Fibroblast of lung (primary cell): Measurements from ENCODE around the gene ZNF26. TPM values are rescaled to one million over a fixed set of nuclear protein-coding genes. Genes with fewer than 3 reads are reported as not detected.
"Not testable (repeated sequence)": the region's sequence is repeated elsewhere in the genome, so short reads cannot be mapped to it uniquely, and the experiment has no call there.

Experiments used
- DNase-seq, 2 donors: peaks; one replicate each; pipeline versions ENCODE4 v3.0.0 to v3.0.0-alpha.2; 2010; ENCODE audit warnings: low read depth in 2 of 2
- H2AFZ ChIP-seq: 2 replicates; pipeline ENCODE4 v1.5.1; 2012; ENCODE audit warnings: low read length, control low read depth, inconsistent platforms
- H3K27ac ChIP-seq: 2 replicates; pipeline ENCODE4 v1.5.1; 2011; ENCODE audit warnings: low read length, control low read depth; ENCODE audit not compliant: insufficient read depth
- H3K27me3 ChIP-seq: 2 replicates; pipeline ENCODE4 v1.5.1; 2011; ENCODE audit warnings: mild to moderate bottlenecking, low read length; ENCODE audit not compliant: control insufficient read depth, insufficient read depth
- H3K36me3 ChIP-seq: 2 replicates; pipeline ENCODE4 v1.5.1; 2011; ENCODE audit warnings: low read length; ENCODE audit not compliant: control insufficient read depth, insufficient read depth
- H3K4me1 ChIP-seq: 2 replicates; pipeline ENCODE4 v1.5.1; 2011; ENCODE audit warnings: low read length; ENCODE audit not compliant: control insufficient read depth, insufficient read depth; ENCODE audit errors: extremely low read depth
- H3K4me2 ChIP-seq: 2 replicates; pipeline ENCODE4 v1.5.1; 2011; ENCODE audit warnings: low read length, control low read depth; ENCODE audit not compliant: insufficient read depth; ENCODE audit errors: extremely low read depth
- H3K4me3 ChIP-seq, 4 experiments: fragments of 200-600 bp in 1 of 4; sonication (generic) in 1 of 4; replicated peaks in 1 of 4; 2 replicates each; pipeline ENCODE4 v1.5.1; 2011 to 2016; ENCODE audit warnings: low read length in 4 of 4, low read depth in 3 of 4, mild to moderate bottlenecking in 3 of 4, control low read depth in 2 of 4, inconsistent platforms in 1 of 4, mixed read lengths in 1 of 4; ENCODE audit not compliant: insufficient read depth in 1 of 4; ENCODE audit errors: control extremely low read depth in 1 of 4
- H3K79me2 ChIP-seq: 2 replicates; pipeline ENCODE4 v1.5.1; 2012; ENCODE audit warnings: mild to moderate bottlenecking, low read length, inconsistent platforms; ENCODE audit not compliant: control insufficient read depth, insufficient read depth
- H3K9ac ChIP-seq: 2 replicates; pipeline ENCODE4 v1.5.1; 2011; ENCODE audit warnings: mild to moderate bottlenecking, low read length, control low read depth; ENCODE audit not compliant: insufficient read depth
- H3K9me3 ChIP-seq: 2 replicates; pipeline ENCODE4 v1.5.1; 2012; ENCODE audit warnings: low read depth, low read length; ENCODE audit not compliant: control insufficient read depth, insufficient read depth
- H4K20me1 ChIP-seq: 2 replicates; pipeline ENCODE4 v1.5.1; 2011; ENCODE audit warnings: low read length; ENCODE audit not compliant: control insufficient read depth, insufficient read depth; ENCODE audit errors: extremely low read depth
- EZH2 ChIP-seq: IDR thresholded peaks from 2 replicates; pipeline ENCODE4 v1.5.1; 2012; ENCODE audit warnings: low read length, control low read depth, mild to moderate bottlenecking; ENCODE audit errors: missing control alignments
- polyA minus RNA-seq: library from RNA; depleted of rRNA, polyadenylated mRNA; stranded (reverse); fragments of >200 nt; gene quantifications from 2 replicates; pipeline ENCODE4 v1.2.3, GENCODE V29; 2011; ENCODE audit warnings: low replicate concordance
- polyA plus RNA-seq, 2 donors: library from polyadenylated mRNA; depleted of rRNA in 1 of 2; stranded (reverse) in 1 of 2; unstranded in 1 of 2; fragments of >200 nt; gene quantifications; 2 replicates each; pipeline ENCODE4 v1.2.1, GENCODE V29; 2011 to 2012; ENCODE audit warnings: missing spikeins in 1 of 2
- total RNA-seq: library from RNA; depleted of rRNA; stranded (reverse); fragments of >200 nt; gene quantifications from 2 replicates; pipeline ENCODE4 v1.2.1, GENCODE V29; 2014
- TF ChIP-seq, protein P1 (sequence below), 2 donors: IDR thresholded peaks in 1 of 2; conservative IDR thresholded peaks in 1 of 2; 1 replicate in 1 of 2; 2 replicates in 1 of 2; pipeline ENCODE4 v1.5.1; 2011 to 2012; ENCODE audit warnings: low read length in 2 of 2, control low read depth in 1 of 2, inconsistent platforms in 1 of 2, low read depth in 1 of 2, mild to moderate bottlenecking in 1 of 2

ZNF26 gene, protein sequence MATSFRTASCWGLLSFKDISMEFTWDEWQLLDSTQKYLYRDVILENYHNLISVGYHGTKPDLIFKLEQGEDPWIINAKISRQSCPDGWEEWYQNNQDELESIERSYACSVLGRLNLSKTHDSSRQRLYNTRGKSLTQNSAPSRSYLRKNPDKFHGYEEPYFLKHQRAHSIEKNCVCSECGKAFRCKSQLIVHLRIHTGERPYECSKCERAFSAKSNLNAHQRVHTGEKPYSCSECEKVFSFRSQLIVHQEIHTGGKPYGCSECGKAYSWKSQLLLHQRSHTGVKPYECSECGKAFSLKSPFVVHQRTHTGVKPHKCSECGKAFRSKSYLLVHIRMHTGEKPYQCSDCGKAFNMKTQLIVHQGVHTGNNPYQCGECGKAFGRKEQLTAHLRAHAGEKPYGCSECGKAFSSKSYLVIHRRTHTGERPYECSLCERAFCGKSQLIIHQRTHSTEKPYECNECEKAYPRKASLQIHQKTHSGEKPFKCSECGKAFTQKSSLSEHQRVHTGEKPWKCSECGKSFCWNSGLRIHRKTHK
- total RNA-seq (9.4 and 12.8 TPM in 2 replicates), polyA plus RNA-seq (3.7 and 4.9 TPM in 2 replicates), polyA minus RNA-seq (1.3 and 3.7 TPM in 2 replicates)
- 4.3 and 4.9 TPM in 2 replicates for polyA plus RNA-seq (2012)

DNA sequence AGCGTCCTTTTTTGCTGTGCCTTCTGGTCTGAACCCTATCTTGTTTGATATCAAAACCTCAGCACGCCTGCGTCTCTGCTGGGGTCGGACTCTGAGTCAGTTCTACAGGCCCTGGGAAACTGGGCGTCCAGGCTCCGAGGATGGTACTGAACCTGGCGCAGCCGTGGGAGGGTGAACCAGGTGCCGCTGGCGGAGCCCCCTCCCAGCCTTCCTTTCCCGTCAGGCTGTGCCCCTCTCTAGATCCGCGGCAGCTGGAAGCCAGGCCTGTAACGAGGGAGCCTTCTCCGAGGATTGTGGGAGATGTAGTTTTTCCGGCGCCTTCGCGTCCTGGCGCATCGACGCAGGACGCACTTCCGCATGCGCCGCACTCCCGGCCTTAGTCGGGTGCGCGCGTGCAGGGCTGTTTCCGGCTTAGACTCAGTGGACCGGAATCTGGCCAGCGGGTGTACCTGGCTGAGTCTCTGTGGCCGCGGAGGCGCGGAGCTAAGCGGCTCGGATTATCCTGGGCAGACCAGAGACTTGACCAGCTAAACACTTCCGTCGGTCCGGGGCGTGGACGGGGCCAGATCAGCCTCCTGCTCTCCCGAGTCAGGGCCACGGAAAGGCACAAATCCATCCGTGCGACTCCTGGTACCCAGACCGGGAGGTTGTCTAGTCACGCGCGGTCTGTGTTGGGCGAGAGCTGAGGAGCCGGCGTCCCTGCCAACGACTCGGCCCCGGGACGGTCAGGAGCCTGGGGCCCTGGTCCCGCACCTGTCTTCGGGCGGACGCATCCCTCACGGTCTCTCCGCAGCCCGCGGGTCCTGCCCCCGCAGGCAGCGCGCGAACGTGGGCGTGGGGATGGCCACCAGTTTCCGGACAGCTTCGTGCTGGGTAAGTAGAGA is at the start of gene ZNF26:
TSS of gene ZNF26 (plus strand) at position 367 of the 884 bp plus-strand sequence. CDS start at position 841, 474 bp downstream.
- Histone ChIP-seq H3K4me1 (peaks cover 3% of the 10 kb centered on the region), H3K36me3 (no peaks in the 10 kb centered on the region), H3K4me3 (peak within 1 kb of the TSS; percentile 80 to 98 (median 96)), H3K4me2 (peak within 1 kb of the TSS; percentile 69), H3K27me3 (no peaks in the 10 kb centered on the region), H2AFZ (peak within 1 kb of the TSS; percentile 99), H3K9me3 (no peaks in the 10 kb centered on the region), H3K27ac (peak within 1 kb of the TSS; percentile 90), H3K79me2 (peaks cover 27% of the 10 kb centered on the region), H3K9ac (peak within 1 kb of the TSS; percentile 88), H4K20me1 (no peaks in the 10 kb centered on the region)
- no peak for TF ChIP-seq EZH2
- TF ChIP-seq, protein P1, sequence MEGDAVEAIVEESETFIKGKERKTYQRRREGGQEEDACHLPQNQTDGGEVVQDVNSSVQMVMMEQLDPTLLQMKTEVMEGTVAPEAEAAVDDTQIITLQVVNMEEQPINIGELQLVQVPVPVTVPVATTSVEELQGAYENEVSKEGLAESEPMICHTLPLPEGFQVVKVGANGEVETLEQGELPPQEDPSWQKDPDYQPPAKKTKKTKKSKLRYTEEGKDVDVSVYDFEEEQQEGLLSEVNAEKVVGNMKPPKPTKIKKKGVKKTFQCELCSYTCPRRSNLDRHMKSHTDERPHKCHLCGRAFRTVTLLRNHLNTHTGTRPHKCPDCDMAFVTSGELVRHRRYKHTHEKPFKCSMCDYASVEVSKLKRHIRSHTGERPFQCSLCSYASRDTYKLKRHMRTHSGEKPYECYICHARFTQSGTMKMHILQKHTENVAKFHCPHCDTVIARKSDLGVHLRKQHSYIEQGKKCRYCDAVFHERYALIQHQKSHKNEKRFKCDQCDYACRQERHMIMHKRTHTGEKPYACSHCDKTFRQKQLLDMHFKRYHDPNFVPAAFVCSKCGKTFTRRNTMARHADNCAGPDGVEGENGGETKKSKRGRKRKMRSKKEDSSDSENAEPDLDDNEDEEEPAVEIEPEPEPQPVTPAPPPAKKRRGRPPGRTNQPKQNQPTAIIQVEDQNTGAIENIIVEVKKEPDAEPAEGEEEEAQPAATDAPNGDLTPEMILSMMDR (conservative IDR thresholded peaks at IDR 0.05 in 1 of 2, IDR thresholded peaks at IDR 0.05 in 1 of 2; ENCODE audit: low read depth in 1 of 2, low read length in 2 of 2), result no peak
- DNase-seq, result peak; percentile 91 to 93

DNA sequence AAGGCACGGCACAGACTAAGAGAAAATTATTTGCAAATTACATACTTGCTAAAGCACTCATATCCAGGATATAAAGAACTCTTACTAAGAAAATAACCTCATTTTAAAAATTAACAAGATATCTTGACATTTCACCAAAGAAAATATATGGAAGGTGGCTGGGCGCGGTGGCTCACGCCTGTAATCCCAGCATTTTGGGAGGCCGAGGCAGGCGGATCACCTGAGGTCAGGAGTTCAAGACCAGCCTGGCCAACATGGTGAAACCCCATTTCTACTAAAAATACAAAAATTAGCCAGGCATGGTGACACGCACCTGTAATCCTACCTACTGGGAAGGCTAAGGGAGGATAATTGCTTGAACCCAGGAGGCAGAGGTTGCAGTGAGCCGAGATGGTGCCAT is 49.2 kb upstream of the ZNF26 start:
- not testable (repeated sequence) for H3K4me1 ChIP-seq, H3K9me3 ChIP-seq, H3K4me3 ChIP-seq, H2AFZ ChIP-seq, H3K27ac ChIP-seq, DNase-seq, H3K9ac ChIP-seq, H3K4me2 ChIP-seq, H3K79me2 ChIP-seq, H3K36me3 ChIP-seq, H3K27me3 ChIP-seq, H4K20me1 ChIP-seq

DNA sequence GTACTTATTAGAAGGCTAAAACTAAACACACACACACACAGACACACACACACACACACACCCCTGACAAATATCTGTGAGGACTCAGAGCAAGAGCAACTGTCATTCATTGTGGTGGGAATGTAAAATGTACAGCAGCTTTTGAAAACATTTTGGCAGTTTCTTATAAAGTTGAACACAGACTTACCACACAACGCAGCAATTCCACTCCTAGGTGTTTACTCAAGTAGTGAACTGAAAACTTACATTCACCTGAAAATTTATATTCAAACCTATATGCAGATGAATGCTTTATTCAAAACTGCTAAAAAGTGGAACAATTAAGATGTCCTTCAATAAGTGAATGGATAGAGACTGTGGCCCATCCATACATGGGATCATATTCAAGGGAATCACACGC is 48.7 kb upstream of the ZNF26 start:
- no peak overlapping the region for H2AFZ ChIP-seq
- H4K20me1 ChIP-seq, result no peaks in the 10 kb centered on the region
- no peaks in the 10 kb centered on the region for H3K27me3 ChIP-seq
- no peak overlapping the region for H3K4me3 ChIP-seq
- DNase-seq, result no peak
- TF ChIP-seq, protein P1 (conservative IDR thresholded peaks at IDR 0.05 in 1 of 2, IDR thresholded peaks at IDR 0.05 in 1 of 2; ENCODE audit: low read depth in 1 of 2, low read length in 2 of 2), result no peak
- no peak for TF ChIP-seq EZH2
- H3K79me2 ChIP-seq, result no peaks in the 10 kb centered on the region
- H3K9me3 ChIP-seq, result peaks cover 6% of the 10 kb centered on the region
- no peak overlapping the region for H3K4me2 ChIP-seq
- no peaks in the 10 kb centered on the region for H3K4me1 ChIP-seq
- peaks cover 5% of the 10 kb centered on the region for H3K36me3 ChIP-seq
- H3K27ac ChIP-seq, result no peak overlapping the region
- no peak overlapping the region for H3K9ac ChIP-seq

DNA sequence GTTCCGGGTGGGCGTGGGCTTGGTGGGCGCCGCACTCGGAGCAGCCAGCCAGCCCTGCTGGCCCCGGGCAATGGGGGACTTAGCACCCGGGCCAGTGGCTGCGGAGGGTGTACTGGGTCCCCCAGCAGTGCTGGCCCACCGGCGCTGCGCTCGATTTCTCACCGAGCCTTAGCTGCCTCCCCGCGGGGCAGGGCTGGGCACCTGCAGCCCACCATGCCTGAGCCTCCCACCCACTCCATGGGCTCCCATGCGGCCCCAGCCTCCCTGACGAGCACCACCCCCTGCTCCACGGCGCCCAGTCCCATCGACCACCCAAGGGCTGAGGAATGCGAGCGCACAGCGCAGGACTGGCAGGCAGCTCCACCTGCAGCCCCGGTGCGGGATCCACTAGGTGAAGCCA is 47.4 kb upstream of the ZNF26 start:
- not testable (repeated sequence) for H3K4me2 ChIP-seq, DNase-seq

More for the DNA sequence above, 47.4 kb upstream of the ZNF26 start:
- not testable (repeated sequence) for H3K9ac ChIP-seq, H4K20me1 ChIP-seq, H3K9me3 ChIP-seq, H3K4me1 ChIP-seq, H3K27me3 ChIP-seq, H3K27ac ChIP-seq, H2AFZ ChIP-seq, H3K4me3 ChIP-seq, H3K79me2 ChIP-seq
- H3K36me3 ChIP-seq, result peaks cover 12% of the 10 kb centered on the region
